Body of pancreas (tissue), 4 donors: ENCODE results near the gene SLC25A13.

Source experiments
- CTCF ChIP-seq, 7 experiments: fragments of 450-650 bp in 4 of 7; fragments of 200-600 bp in 3 of 7; sonication (generic) in 3 of 7; IDR thresholded peaks; one replicate each; pipeline ENCODE4 v1.5.1; 2016 to 2019; ENCODE audit warnings: antibody characterized with exemption in 7 of 7
- POLR2A ChIP-seq, 3 donors: fragments of 450-650 bp; IDR thresholded peaks; one replicate each; pipeline ENCODE4 v1.6.1; 2016; ENCODE audit warnings: antibody characterized with exemption in 3 of 3, mild to moderate bottlenecking in 2 of 3

- TF ChIP-seq CTCF (IDR thresholded peaks at IDR 0.05) = no peak
- no peak for TF ChIP-seq POLR2A (IDR thresholded peaks at IDR 0.05)
Observed at GRCh38 chr7:96330193-96330592, 8.3 kb upstream of the SLC25A13 start.
